K562 (cell line): ENCODE measurements around the gene ERRFI1. TPM values are rescaled to one million over a fixed set of nuclear protein-coding genes. Genes with fewer than 3 reads are reported as not detected.

Source experiments
- ATAC-seq: fragments of 200-7000 bp; cut with Tn5 transposase; 3 replicates; pipeline ENCODE4 v1.9.1; 2020; ENCODE audit warnings: moderate library complexity
- BruUV-seq: library from RNA; stranded (reverse); fragments of 400-500 nt; replicated peaks from 2 replicates; lab custom pipeline; 2021; lab: Mats Ljungman, UMichigan
- CTCF ChIA-PET: fragments of 300-600 bp; formaldehyde crosslinking; extraction: SDS; loops from one replicate; lab custom pipeline; 2021; ENCODE audit warnings: low intra/inter-chr PET ratio; lab: Yijun Ruan, JAX
- POLR2A ChIA-PET: fragments of 300-600, 350-650 bp; sonication (Branson Sonifier 250); formaldehyde crosslinking; extraction: SDS; loops from one replicate; lab custom pipeline; 2021; ENCODE audit warnings: antibody characterized with exemption, inconsistent platforms; lab: Yijun Ruan, JAX
- DNase-seq, 4 experiments: peaks; one replicate each; pipeline versions ENCODE4 v3.0.0 to v3.0.0-alpha.2; 2011 to 2018; ENCODE audit warnings: low spot score in 3 of 4, mixed read lengths in 3 of 4; ENCODE audit errors: extremely low read depth in 1 of 4
- FAIRE-seq: peaks from 2 replicates; lab custom pipeline; 2011; peaks lifted over from hg19 to GRCh38; lab: Jason Lieb, UNC
- H2AFZ ChIP-seq: 2 replicates; pipeline ENCODE4 v1.6.0; 2011; ENCODE audit warnings: low read depth, low read length, control low read depth, inconsistent platforms
- H3K27ac ChIP-seq: fragments of 200-600 bp; 3 replicates; pipeline ENCODE4 v1.8.0; 2011; ENCODE audit warnings: low read depth, mild to moderate bottlenecking, control low read depth, inconsistent platforms, low read length, moderate library complexity, mixed read lengths; ENCODE audit errors: extremely low read depth
- H3K27me3 ChIP-seq, 2 experiments: fragments of 300-600 bp in 1 of 2; 2 replicates in 1 of 2; 3 replicates in 1 of 2; pipeline versions ENCODE4 v1.6.0 to v1.8.0; 2011; ENCODE audit warnings: inconsistent platforms in 2 of 2, low read length in 2 of 2, mild to moderate bottlenecking in 1 of 2, mixed read lengths in 1 of 2, moderate library complexity in 1 of 2; ENCODE audit not compliant: control insufficient read depth in 2 of 2, insufficient read depth in 2 of 2
- H3K36me3 ChIP-seq: fragments of 300-600 bp; 3 replicates; pipeline ENCODE4 v1.8.0; 2011; ENCODE audit warnings: mild to moderate bottlenecking, low read length, inconsistent platforms; ENCODE audit not compliant: control insufficient read depth, insufficient read depth
- H3K4me1 ChIP-seq, 2 experiments: fragments of 200-600 bp in 1 of 2; replicated peaks in 1 of 2; 2 replicates in 1 of 2; 3 replicates in 1 of 2; pipeline versions ENCODE4 v1.5.1 to v1.8.0; 2011; ENCODE audit warnings: inconsistent platforms in 2 of 2, low read length in 2 of 2, mild to moderate bottlenecking in 1 of 2, mixed read lengths in 1 of 2, moderate library complexity in 1 of 2; ENCODE audit not compliant: control insufficient read depth in 2 of 2, insufficient read depth in 2 of 2
- H3K4me2 ChIP-seq: 2 replicates; pipeline ENCODE4 v1.6.1; 2011; ENCODE audit warnings: low read length, control low read depth, inconsistent platforms, mixed read lengths; ENCODE audit not compliant: insufficient read depth
- H3K4me3 ChIP-seq: fragments of 200-600 bp; sonication (generic), shearing (Covaris generic); 2 replicates; pipeline ENCODE4 v1.5.1; 2016; ENCODE audit warnings: control low read depth, inconsistent platforms
- H3K79me2 ChIP-seq: fragments of 200-600 bp; 3 replicates; pipeline ENCODE4 v1.8.0; 2011; ENCODE audit warnings: low read length, inconsistent platforms; ENCODE audit not compliant: control insufficient read depth, insufficient read depth
- H3K9ac ChIP-seq, 2 experiments: 2 replicates each; pipeline versions ENCODE4 v1.6.0 to v1.6.1; 2011; ENCODE audit warnings: low read depth in 2 of 2, low read length in 2 of 2, control low read depth in 1 of 2, inconsistent platforms in 1 of 2, mild to moderate bottlenecking in 1 of 2, mixed read lengths in 1 of 2; ENCODE audit not compliant: insufficient read depth in 1 of 2
- H3K9me1 ChIP-seq: one replicate; pipeline ENCODE4 v1.6.0; 2011; ENCODE audit warnings: inconsistent platforms, mild to moderate bottlenecking, low read length, moderate library complexity; ENCODE audit not compliant: control insufficient read depth, insufficient read depth
- H3K9me3 ChIP-seq: replicated peaks from 2 replicates; pipeline ENCODE4 v1.5.1; 2011; ENCODE audit warnings: low read depth, low read length, inconsistent platforms; ENCODE audit not compliant: control insufficient read depth, insufficient read depth
- H4K20me1 ChIP-seq: replicated peaks from 2 replicates; pipeline ENCODE4 v1.6.1; 2011; ENCODE audit warnings: low read length, inconsistent platforms, mixed read lengths; ENCODE audit not compliant: control insufficient read depth, insufficient read depth
- ARID3A ChIP-seq: IDR thresholded peaks from 2 replicates; pipeline ENCODE4 v1.6.1; 2012; ENCODE audit warnings: low read depth, low read length, improper control_type of control experiment, borderline replicate concordance
- CTBP1 ChIP-seq: fragments of 450-650 bp; IDR thresholded peaks from 2 replicates; pipeline ENCODE4 v1.6.1; 2016; ENCODE audit warnings: borderline replicate concordance
- FOXA1 ChIP-seq: fragments of 450-650 bp; IDR thresholded peaks from 2 replicates; pipeline ENCODE4 v1.6.1; 2016; ENCODE audit warnings: mild to moderate bottlenecking, borderline replicate concordance
- FUS ChIP-seq: fragments of 200-400 bp; formaldehyde crosslinking; optimal IDR thresholded peaks from 2 replicates; pipeline ENCODE3; 2017; ENCODE audit warnings: low read depth, low read length
- HDAC2 ChIP-seq: fragments of 450-650 bp; IDR thresholded peaks from 2 replicates; pipeline ENCODE4 v1.6.1; 2016; ENCODE audit warnings: mild to moderate bottlenecking
- KAT8 ChIP-seq: fragments of 450-650 bp; IDR thresholded peaks from 2 replicates; pipeline ENCODE4 v1.6.1; 2016; ENCODE audit warnings: low read depth, mild to moderate bottlenecking
- NR2C1 ChIP-seq, 2 experiments: fragments of 450-650 bp; IDR thresholded peaks; 2 replicates each; pipeline ENCODE4 v1.6.1; 2017; ENCODE audit warnings: mild to moderate bottlenecking in 2 of 2, antibody characterized with exemption in 1 of 2, inconsistent platforms in 1 of 2, missing compliant biosample characterization in 1 of 2, missing genetic modification characterization in 1 of 2
- POLR2G ChIP-seq: fragments of 200-400 bp; formaldehyde crosslinking; IDR thresholded peaks from 2 replicates; pipeline ENCODE4 v1.6.1; 2017; ENCODE audit warnings: low read depth, mild to moderate bottlenecking, antibody characterized with exemption, low read length, moderate library complexity
- TAF9B ChIP-seq: fragments of 450-650 bp; IDR thresholded peaks from 2 replicates; pipeline ENCODE4 v1.6.1; 2018; ENCODE audit warnings: mild to moderate bottlenecking; ENCODE audit not compliant: partially characterized antibody
- TBL1XR1 ChIP-seq, 2 experiments: IDR thresholded peaks; 2 replicates each; pipeline ENCODE4 v1.6.1; 2012; ENCODE audit warnings: improper control_type of control experiment in 2 of 2, low read length in 2 of 2, mild to moderate bottlenecking in 1 of 2
- ZNF707 ChIP-seq: fragments of 250-450 bp; sonication (Bioruptor Pico); conservative IDR thresholded peaks from 2 replicates; pipeline ENCODE4 v1.8.0; 2022; ENCODE audit warnings: inconsistent platforms, mild to moderate bottlenecking, moderate library complexity
- WGBS: fragments of 100-300 bp; shearing (Covaris generic); methylation state at CpG from one replicate; pipeline ENCODE4 v1.1.6; 2016; ENCODE audit warnings: low coverage, mixed read lengths; ENCODE audit not compliant: insufficient coverage; ENCODE audit errors: missing lambda C conversion rate; 5-methylcytosine and 5-hydroxymethylcytosine counted together
- in situ Hi-C: fragments of 300-500 bp; cut with MboI; formaldehyde crosslinking; loops from 4 replicates; pipeline ENCODE4 v1.15.0; 2018; ENCODE audit warnings: inconsistent platforms, mixed read lengths
- intact Hi-C: fragments of 100-400 bp; cut with micrococcal nuclease; formaldehyde crosslinking; loops from 2 replicates; pipeline ENCODE4 v1.14.2; 2022
- polyA plus RNA-seq, 8 experiments: library from polyadenylated mRNA; depleted of rRNA in 4 of 8; stranded (reverse) in 5 of 8; unstranded in 3 of 8; fragments of >200 nt; fragmentation: Nextera tagmentation in 2 of 8; fragmentation: Illumina TruSeq in 1 of 8; extraction: Ambion mirVana in 2 of 8; extraction: Trizol in 1 of 8; gene quantifications; 2 replicates each; pipeline versions ENCODE4 v1.2.1 to v1.2.3, GENCODE V29; 2011 to 2014; ENCODE audit warnings: inconsistent platforms in 1 of 8, missing spikeins in 1 of 8
- total RNA-seq, 7 experiments: library from RNA; depleted of rRNA in 6 of 7; stranded (reverse); fragments of >200 nt in 6 of 7; fragmentation: Illumina TruSeq in 2 of 7; extraction: Trizol in 2 of 7; gene quantifications; 2 replicates each; pipeline versions ENCODE4 v1.2.1 to v1.2.3, GENCODE V29; 2011 to 2021; ENCODE audit warnings: low replicate concordance in 1 of 7

Gene ERRFI1
- total and polyA plus RNA-seq, 9 of the 15 experiments (the other 6 are each of a cell fraction or from before 2014, with no cell fraction given), result 0.67 to 4.4 (median 1.1) TPM

GRCh38 chr1:8061210-8061609, 35.1 kb upstream of the ERRFI1 start:
- Histone ChIP-seq H3K9me3 (peaks cover 4% of the 10 kb centered on the region; the same call in 1 of the 2 replicates), H3K27ac (no peak overlapping the region), H2AFZ (no peak overlapping the region), H3K27me3 (peaks cover 15 to 20% of the 10 kb centered on the region in 2 experiments), H3K4me1 (peaks cover 0 to 2% of the 10 kb centered on the region in 2 experiments; a peak in 1 of 5 replicates), H3K79me2 (no peaks in the 10 kb centered on the region), H4K20me1 (no peaks in the 10 kb centered on the region; the same call in 1 of the 2 replicates), H3K4me2 (no peak overlapping the region), H3K36me3 (no peaks in the 10 kb centered on the region), H3K9me1 (no peaks in the 10 kb centered on the region), H3K4me3 (no peak overlapping the region), H3K9ac (no peak overlapping the region)
- FAIRE-seq (no peak), DNase-seq (no peak), ATAC-seq (no peak; the same call in 2 of the 3 replicates)
- intact Hi-C loops, result no loop called here
- peak; percentile 51; the same call in 1 of the 2 replicates for TF ChIP-seq FOXA1
- TF ChIP-seq NR2C1 (IDR thresholded peaks at IDR 0.05), result no peak
- no peak for TF ChIP-seq NR2C1 (tag; IDR thresholded peaks at IDR 0.05)
- ChIA-PET CTCF (no interaction called here), POLR2A (interaction anchor here (0.9 to 1.3 kb wide), 2 partner anchors 12 to 14 kb away, joined by 3 to 4 read pairs; no protein-coding TSS in a partner anchor)
- BruUV-seq, result no TSS peak
- in situ Hi-C loops, result no loop called here

GRCh38 chr1:8059161-8059622, 33.1 kb upstream of the ERRFI1 start:
- H3K27ac ChIP-seq, result no peak overlapping the region
- POLR2A ChIA-PET, result interaction anchor here (0.6 to 0.8 kb wide), 2 partner anchors 256 to 1107 kb away, joined by 3 to 4 read pairs; no protein-coding TSS in a partner anchor

More at GRCh38 chr1:8059161-8059622, 33.1 kb upstream of the ERRFI1 start:
- ATAC-seq (no peak), DNase-seq (no peak), FAIRE-seq (no peak)
- H4K20me1 ChIP-seq, result no peaks in the 10 kb centered on the region; the same call in 1 of the 2 replicates
- no peaks in the 10 kb centered on the region for H3K9me1 ChIP-seq
- H3K4me1 ChIP-seq, result peaks cover 0 to 2% of the 10 kb centered on the region in 2 experiments; a peak in 1 of 5 replicates
- 4% methylated on average over 6 of the region's 6 CpGs for WGBS
- in situ Hi-C loops (no loop called here), intact Hi-C loops (no loop called here)
- no peak overlapping the region for H3K4me3 ChIP-seq
- H3K36me3 ChIP-seq, result no peaks in the 10 kb centered on the region
- H3K27me3 ChIP-seq, result peaks cover 15 to 23% of the 10 kb centered on the region in 2 experiments
- no TSS peak for BruUV-seq
- no peaks in the 10 kb centered on the region for H3K79me2 ChIP-seq
- TF ChIP-seq CTBP1 (no peak), FUS (no peak), TBL1XR1 (IDR thresholded peaks at IDR 0.05; ENCODE audit: low read length in 2 of 2) (no peak), KAT8 (no peak), ARID3A (no peak), HDAC2 (no peak), POLR2G (no peak), ZNF707 (CRISPR knock-in tag) (no peak), TAF9B (no peak)
- CTCF ChIA-PET, result no interaction called here
- H3K9me3 ChIP-seq, result no peaks in the 10 kb centered on the region
- H3K4me2 ChIP-seq, result no peak overlapping the region
- no peak overlapping the region for H2AFZ ChIP-seq
- H3K9ac ChIP-seq, result no peak overlapping the region
